GM11168 (cell line): ENCODE data around the gene LRRC10B.

Experiments
- in situ Hi-C: fragments of 300-500 bp; cut with MboI; formaldehyde crosslinking; loops from one replicate; pipeline ENCODE4 v1.12.0; 2022; ENCODE audit warnings: low sequenced_read_pairs; ENCODE audit not compliant: unreplicated experiment

Gene LRRC10B

GRCh38 chr11:61526956-61527731, 18.6 kb downstream of the LRRC10B start:
- in situ Hi-C loops = no loop called here

DNA sequence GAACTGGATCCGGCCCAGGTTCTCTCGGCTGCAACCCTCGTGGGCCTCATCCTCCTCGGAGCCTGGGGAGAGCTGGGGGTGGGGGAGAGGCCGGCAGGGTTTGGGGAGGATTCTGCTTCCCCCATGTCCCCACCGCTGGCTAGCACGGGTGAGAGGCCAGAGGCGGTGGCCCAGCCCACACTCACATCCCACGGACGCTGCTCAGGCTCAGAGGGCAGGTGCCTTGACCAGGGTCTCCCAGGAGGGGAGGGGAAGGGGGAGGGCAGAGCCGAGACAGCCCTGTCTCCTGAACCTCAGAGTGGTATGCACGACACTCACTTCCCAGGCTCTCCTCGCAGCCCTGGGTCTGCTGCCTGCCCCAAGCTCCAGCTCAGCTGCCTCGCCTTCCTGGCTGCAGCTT, 19.6 kb downstream of the LRRC10B start:
- in situ Hi-C loops = no loop called here

DNA sequence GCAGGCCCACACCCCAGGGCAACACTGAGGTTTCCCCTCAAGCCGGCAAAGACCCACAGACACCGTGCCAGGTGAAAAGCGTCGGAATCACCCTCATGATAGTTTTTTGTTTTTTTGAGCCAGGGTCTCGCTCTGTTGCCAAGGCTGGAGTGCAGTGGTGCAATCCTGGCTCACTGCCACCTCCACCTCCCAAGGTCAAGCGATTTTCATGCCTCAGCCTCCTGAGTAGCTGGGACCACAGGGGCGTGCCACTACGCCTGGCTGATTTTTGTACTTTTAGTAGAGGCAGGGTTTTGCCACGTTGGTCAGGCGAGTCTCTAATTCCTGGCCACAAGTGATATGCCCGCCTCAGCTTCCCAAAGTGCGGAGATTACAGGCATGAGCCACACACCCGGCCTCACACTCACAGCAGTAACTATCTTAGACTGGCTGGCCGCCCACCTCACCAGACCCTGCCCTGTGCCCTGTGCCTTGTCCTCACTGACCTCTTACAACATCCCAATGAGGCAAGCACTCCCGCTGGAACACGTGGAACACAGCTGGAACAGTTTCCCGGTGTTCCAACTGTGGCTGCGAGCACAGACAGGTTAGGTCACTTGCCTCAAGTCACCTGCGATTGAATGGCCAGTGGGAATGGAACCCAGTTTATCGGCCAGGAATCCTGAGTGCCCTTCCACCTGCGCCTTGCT, 21.1 kb downstream of the LRRC10B start:
- in situ Hi-C loops = no loop called here

- in situ Hi-C loops = no loop called here
Measured at GRCh38 chr11:61531044-61531443, 22.5 kb downstream of the LRRC10B start.

DNA sequence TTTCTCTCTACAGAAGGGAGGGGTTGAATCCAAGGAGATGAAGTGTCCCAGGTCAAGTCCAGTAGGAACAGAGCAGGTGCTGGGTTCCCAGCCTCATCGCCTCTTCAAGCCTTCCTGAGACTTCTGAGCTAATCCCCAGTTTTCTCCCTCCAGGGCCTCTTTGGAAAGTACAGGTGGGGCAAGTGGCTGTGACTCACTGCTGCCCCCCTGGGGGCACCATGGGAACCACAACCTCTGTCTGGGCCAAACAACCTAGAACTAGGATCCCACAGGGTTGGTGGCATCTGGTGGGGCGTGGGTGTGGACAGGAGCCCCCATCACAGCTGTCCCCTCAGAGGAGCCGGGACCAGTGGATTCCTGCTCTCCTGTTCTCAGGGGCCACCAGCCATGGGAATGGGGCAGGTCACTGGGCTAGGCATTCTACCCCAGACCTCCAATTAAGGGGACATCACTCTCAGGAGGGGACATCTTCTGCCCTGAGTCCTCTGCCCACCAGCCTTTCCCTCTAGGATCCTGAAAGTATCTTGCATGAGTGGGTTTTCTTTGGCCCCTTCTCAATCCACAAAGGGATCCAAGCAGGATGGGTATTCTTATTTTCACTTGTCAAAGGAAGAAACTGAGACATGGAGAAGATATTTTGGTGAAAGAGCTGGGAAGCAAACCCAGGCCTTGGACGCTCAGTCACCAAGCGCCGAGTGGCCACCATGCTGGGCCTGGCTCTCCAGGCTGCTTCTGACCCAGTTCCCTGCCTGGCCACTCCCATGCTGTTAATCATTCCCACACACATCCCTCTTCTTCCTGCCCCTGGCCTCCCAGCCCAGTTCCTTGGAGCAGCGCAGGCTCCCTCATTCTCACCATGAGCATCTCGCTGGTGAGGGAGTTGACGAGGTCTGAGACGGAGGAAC, 23.8 kb downstream of the LRRC10B start:
- in situ Hi-C loops = no loop called here

DNA sequence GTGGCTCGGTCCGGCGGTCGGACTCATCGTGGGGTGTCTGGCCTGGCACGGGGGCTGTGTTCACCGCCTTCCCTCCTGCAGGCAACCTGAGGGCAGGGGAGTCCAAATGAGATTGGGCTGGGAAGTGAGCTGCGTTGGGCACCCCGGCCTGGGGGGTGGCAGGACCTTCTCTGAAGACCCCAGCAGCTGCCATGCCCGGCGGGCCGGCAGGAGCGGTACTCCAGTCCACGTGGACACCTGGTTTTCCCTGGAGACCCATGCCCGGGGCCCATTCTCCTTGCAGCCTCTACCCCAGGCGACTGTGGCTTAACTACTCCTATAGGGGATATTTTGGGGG, 24.5 kb downstream of the LRRC10B start:
- in situ Hi-C loops = no loop called here

- in situ Hi-C loops = no loop called here
Measured at GRCh38 chr11:61533401-61533800, 24.9 kb downstream of the LRRC10B start.

DNA sequence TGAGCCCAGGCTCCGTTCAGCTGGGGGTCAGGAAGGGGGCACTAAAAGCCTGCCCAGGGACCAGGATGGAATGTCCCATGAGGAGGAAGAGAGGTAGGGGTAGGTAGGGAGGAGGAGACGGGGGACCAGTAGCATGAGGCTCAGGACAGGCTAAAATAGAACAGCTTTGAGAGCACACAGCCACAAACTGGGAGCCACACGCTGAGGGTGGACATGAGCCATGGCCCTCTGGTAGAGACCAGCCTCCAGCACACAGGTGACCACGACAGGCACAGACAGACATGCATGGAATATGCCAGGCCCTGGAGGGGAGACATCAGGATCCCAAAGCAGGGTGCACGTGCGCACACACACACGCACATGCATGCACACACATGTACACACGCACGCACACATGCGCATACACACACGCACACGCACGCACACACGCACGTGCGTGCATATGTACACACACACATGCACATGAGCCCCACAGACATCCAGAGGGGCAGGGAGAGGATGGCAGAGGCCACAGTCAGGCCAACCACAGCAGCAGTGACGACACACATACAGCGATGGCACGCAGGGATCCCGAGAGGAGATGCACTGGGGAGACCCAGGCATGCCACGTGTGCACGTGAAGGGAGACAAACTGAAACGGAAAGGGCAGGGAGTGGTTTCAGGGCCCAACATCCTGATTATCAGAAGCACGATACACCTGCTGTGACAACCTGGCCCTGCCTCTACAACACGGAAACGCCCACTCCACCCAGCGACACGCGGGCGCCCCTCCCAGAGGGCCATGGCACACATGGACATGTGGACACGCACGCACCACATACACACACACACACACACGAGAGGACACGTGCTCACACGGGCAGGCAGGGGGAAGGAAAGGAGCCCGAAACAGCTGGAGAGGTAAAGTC, 25.7 kb downstream of the LRRC10B start:
- in situ Hi-C loops = no loop called here

GRCh38 chr11:61534933-61535839, 26.6 kb downstream of the LRRC10B start:
- in situ Hi-C loops = no loop called here

DNA sequence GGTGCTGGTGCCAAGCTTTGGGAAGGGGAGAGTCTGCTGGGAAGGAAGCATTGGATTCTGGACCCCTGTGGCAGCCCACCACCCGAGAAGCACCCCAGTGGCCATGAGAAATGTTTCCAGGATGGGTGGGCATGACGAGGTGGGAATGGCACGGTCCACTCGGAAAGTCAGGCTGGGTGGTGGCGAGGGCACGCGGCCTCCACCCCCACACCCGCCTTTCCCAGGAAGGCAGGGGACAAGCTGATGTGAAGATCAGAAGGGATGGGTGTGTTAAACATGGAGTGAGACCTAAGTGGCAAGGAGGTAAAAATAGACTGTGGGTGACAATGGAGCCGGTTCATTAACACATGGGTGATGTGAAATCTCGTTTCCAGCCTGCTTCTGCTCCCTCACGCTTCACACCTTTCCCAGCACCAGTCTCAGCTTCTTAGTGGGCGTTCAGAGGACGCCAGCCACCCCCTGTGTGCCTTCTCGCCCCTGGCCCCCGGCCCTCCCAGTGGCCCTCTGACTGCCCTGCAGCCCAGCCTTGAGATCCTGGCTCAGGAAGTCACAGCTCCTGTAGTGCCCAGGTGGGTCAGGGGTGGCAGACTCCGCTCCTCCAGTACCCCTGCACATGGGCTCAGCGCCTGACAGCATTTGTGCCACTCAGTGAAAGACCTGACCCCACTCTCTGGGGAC, 27.6 kb downstream of the LRRC10B start:
- in situ Hi-C loops = no loop called here

DNA sequence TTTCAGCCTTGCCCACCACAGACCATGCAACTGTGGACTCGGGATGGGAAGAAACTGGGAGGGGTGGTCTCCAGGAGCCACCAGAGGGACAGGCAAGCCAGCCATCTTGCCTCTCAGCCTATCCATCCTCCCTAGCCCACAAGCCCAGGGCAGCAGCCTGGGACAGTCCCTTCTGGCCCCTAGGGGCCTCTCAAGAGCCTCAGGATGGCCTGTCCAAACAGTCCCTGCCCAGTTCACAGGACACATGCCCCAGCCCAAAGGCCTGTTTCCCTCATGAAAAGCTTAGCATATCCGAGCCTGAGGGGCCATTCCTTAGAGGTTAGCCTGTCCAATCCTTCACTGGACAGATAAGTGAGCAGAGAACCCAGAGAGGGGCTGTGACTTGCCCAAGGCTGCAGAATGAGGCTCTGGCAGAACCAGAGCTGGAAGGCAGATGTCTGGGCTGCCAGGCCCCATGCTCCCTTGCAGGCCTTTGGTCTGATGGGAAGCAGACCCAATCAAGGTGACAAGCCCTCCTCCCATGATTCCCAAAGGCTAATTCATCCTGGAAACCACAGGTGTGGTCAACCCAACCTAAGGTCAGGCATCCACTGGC, 28.2 kb downstream of the LRRC10B start:
- in situ Hi-C loops = no loop called here

GRCh38 chr11:61537326-61537725, 28.8 kb downstream of the LRRC10B start:
- in situ Hi-C loops = no loop called here

DNA sequence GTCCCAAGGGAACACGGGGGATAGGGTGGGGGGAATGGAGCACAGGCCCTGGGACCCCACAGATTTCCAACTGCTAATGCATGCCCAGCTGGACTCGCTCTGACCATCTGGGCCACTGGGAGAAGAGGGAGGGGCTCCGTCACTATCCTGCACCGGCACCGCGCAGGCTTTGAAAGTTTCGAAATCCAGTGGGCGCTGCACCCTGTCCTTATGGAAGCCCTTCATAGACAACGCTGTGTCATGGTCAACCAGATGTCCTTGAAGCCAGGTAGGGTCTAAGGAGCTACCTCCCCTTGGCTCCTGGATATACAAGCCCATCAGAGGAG, 30.1 kb downstream of the LRRC10B start:
- in situ Hi-C loops = no loop called here

DNA sequence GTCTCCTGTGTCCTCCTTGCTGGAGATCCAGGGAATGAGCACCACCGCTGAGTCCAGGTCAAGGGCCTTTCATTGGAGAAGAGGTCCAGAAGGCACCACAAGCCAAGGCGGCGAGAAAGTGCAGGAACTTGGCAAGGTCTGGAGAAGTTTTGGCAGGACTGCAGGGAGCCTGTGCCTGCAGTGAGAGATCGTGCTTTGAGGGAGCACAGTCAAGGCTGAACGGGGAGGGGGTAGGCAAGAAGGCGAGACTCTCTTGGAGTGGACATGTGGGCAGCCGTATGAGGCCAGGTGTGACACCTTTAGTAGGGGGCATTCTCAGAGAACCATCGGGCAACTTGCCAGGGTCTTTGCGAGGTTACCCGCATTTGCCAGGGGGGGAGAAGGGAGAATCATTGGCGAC, 30.5 kb downstream of the LRRC10B start:
- in situ Hi-C loops = no loop called here

GRCh38 chr11:61539831-61540357, 31.3 kb downstream of the LRRC10B start:
- in situ Hi-C loops = no loop called here

DNA sequence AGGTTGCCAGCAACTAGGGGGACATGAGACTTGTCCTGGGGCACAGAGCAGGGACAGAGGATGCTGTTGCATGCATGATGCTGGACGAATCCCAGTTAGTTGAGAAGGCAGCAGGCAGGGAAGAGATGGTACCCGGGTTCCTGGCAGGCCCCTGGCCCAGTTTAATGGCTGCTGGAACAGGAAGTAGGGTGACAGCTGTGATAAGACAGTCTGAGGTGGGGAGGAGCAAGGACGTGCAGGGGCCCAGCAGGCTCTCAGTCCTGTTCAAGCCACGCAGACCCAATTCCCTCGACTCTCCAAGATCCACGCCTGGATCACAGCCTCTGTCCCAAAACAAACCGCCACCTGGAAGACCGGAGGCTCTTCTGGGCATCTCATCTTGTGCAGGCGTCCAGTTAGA, 32.0 kb downstream of the LRRC10B start:
- in situ Hi-C loops = no loop called here

DNA sequence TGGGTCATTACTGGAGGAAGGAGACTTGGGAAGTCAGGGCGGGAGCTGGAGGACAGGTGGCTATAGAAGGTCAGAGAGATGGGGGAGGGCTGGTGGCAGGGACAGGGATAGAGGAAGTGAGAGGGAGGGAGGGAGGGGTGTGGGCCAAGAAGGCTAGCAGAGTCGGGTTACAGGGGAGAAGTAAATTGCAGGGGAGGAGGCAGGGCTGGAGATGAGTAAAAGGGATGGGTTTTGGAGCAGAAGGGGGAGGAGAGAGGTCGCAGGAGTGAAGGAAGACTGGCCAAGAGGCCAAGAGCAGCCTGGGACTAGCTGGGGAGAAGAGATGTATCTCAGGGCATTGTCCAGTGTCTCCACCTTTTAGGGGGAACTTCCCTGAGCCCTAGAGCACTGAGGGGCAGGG, 33.0 kb downstream of the LRRC10B start:
- in situ Hi-C loops = no loop called here

DNA sequence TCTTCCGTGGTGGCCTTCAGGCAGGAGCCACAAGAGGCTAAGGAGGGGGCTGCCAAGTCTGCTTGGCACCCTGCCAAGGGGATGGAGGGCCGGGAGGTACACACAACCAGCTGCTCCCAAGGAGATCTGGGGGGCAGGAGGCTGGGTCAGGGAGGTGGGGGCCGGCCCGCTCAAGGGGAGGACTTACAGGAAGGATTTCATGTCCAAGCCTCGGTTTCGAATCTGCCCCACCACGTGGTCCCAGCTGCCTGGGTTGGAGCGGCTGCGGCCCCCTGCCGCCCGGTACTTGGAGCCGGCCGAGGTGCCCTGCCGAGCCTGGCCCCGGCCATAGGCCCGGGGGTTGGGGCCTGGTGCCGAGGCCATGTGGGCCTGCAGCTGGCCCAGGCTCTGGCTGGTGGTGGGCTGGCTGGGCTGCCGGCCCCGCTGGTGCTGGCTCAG, 33.5 kb downstream of the LRRC10B start:
- in situ Hi-C loops = no loop called here
